Measurements from ENCODE around the gene HMGCLL1. TPM values are rescaled to one million over a fixed set of nuclear protein-coding genes. Genes with fewer than 3 reads are reported as not detected.

The HMGCLL1 gene
- total RNA-seq, 1 donor: not detected

GRCh38 chr6:55496201-55496600 is 82.8 kb downstream of the HMGCLL1 start:
- H3K4me3 ChIP-seq (ENCODE audit: low read depth, low read length): no peak overlapping the region
- TF ChIP-seq, protein P1, sequence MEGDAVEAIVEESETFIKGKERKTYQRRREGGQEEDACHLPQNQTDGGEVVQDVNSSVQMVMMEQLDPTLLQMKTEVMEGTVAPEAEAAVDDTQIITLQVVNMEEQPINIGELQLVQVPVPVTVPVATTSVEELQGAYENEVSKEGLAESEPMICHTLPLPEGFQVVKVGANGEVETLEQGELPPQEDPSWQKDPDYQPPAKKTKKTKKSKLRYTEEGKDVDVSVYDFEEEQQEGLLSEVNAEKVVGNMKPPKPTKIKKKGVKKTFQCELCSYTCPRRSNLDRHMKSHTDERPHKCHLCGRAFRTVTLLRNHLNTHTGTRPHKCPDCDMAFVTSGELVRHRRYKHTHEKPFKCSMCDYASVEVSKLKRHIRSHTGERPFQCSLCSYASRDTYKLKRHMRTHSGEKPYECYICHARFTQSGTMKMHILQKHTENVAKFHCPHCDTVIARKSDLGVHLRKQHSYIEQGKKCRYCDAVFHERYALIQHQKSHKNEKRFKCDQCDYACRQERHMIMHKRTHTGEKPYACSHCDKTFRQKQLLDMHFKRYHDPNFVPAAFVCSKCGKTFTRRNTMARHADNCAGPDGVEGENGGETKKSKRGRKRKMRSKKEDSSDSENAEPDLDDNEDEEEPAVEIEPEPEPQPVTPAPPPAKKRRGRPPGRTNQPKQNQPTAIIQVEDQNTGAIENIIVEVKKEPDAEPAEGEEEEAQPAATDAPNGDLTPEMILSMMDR (IDR thresholded peaks at IDR 0.05; ENCODE audit: insufficient read depth, low read length): no peak
- DNase-seq (ENCODE audit: low read depth): no peak

DNA sequence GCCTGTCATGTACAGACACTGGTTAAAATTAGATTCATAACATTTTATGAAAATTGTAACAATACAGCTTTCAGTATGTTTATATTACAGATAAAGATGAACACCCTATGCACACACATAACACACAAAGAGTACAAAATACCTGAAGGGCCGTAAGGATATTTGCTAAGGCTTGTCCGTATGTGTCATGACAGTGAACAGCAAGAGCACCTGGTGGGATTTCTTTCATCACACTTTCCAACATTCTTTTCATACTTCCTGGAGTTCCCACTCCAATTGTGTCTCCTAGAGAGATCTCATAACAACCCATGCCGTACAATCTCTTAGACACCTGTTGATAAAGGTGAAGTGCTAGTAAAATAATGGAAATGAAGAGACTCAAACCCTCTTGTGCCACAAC is 83.7 kb downstream of the HMGCLL1 start:
- H3K4me3 ChIP-seq (ENCODE audit: low read depth, low read length): no peak overlapping the region
- DNase-seq (ENCODE audit: low read depth): no peak
- TF ChIP-seq, protein P1 (IDR thresholded peaks at IDR 0.05; ENCODE audit: insufficient read depth, low read length): no peak

DNA sequence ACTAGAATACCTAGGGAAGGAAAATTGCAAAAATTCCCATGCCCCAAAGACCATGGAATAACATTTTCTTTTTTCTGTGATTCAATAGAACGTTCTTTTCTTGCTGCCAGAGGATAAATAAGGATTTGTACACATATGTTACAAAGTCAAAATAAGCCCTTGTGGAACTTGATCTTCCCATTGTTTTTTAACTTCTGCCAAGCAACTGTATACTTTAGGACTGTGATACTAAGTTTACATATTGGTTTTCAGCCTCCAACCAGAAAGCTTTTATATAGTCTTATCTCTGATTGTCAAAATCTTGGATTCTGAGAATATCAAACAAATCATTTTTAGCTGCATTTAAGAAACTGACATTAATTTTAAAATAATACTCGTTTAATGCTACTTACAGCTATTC is 84.6 kb downstream of the HMGCLL1 start:
- no peak overlapping the region for H3K4me3 ChIP-seq (ENCODE audit: low read depth, low read length)
- TF ChIP-seq, protein P1 (IDR thresholded peaks at IDR 0.05; ENCODE audit: insufficient read depth, low read length): no peak
- DNase-seq (ENCODE audit: low read depth): no peak

GRCh38 chr6:55492259-55492658 is 86.7 kb downstream of the HMGCLL1 start:
- no peak overlapping the region for H3K4me3 ChIP-seq (ENCODE audit: low read depth, low read length)
- TF ChIP-seq, protein P1 (IDR thresholded peaks at IDR 0.05; ENCODE audit: insufficient read depth, low read length): no peak
- DNase-seq (ENCODE audit: low read depth): no peak

- DNase-seq (ENCODE audit: low read depth): peak; percentile 4
- H3K4me3 ChIP-seq (ENCODE audit: low read depth, low read length): no peak overlapping the region
- TF ChIP-seq, protein P1 (IDR thresholded peaks at IDR 0.05; ENCODE audit: insufficient read depth, low read length): no peak
Observed at GRCh38 chr6:55490871-55491270, 88.1 kb downstream of the HMGCLL1 start.

DNA sequence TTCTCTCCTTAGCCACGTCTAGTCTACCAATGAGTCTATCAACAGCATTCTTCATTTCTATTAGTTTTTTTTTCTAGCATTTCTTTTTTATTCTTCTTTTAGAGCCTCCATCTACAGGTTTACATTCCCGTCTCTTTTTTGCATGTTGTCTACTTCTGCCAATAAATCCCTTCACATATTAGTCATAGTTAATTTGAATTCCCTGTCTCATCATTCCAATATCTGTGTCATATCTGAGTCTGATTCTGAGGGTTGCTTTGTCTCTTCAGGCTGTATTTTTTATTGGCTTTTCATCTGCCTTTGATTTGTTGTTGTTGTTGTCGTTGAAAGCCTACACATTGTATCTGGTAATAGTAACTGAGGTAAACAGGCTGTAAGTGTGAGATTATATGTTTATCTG is 104.6 kb downstream of the HMGCLL1 start:
- no peak overlapping the region for H3K4me3 ChIP-seq (ENCODE audit: low read depth, low read length)
- TF ChIP-seq, protein P1 (IDR thresholded peaks at IDR 0.05; ENCODE audit: insufficient read depth, low read length): no peak
- no peak for DNase-seq (ENCODE audit: low read depth)

DNA sequence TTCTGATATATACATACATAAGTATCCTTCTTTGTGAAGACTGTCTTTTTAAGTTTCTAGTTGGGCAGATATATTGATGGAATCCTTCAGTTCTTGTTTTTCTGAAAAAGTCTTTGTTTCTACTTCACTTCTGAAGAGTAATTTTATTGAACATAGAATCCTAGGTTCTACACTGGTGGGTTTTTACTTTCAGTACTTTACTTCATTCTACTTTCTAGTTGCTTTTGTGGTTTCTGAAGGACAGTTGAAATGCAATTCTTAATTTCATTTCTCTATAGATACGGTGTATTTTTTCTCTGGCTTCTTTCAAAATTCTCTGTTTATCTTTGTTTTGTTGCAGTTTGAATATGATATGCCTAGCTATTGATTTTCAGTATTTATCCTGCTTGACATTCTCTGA is 105.3 kb downstream of the HMGCLL1 start:
- no peak for DNase-seq (ENCODE audit: low read depth)
- TF ChIP-seq, protein P1 (IDR thresholded peaks at IDR 0.05; ENCODE audit: insufficient read depth, low read length): no peak

More for the DNA sequence above, 105.3 kb downstream of the HMGCLL1 start:
- H3K4me3 ChIP-seq (ENCODE audit: low read depth, low read length): no peak overlapping the region

All from fibroblast of the aortic adventitia (primary cell).